Endothelial cell of umbilical vein (primary cell): ENCODE results near the gene MRPL17. TPM values are rescaled to one million over a fixed set of nuclear protein-coding genes. Genes with fewer than 3 reads are reported as not detected.

Experiments used
- BruUV-seq: library from RNA; stranded (reverse); fragments of 400-500 nt; replicated peaks from 2 replicates; lab custom pipeline; 2021; lab: Mats Ljungman, UMichigan
- CTCF ChIA-PET: fragments of 300-600, 350-600 bp; sonication (Branson Sonifier 250); formaldehyde crosslinking; loops from one replicate; lab custom pipeline; 2021; ENCODE audit warnings: antibody characterized with exemption, inconsistent platforms; lab: Charles Lee
- POLR2A ChIA-PET: fragments of 300-600, 350-600 bp; sonication (Branson Sonifier 250); formaldehyde crosslinking; loops from one replicate; lab custom pipeline; 2021; ENCODE audit warnings: antibody characterized with exemption, inconsistent platforms; lab: Charles Lee
- DNase-seq: peaks from one replicate; pipeline ENCODE4 v3.0.0-alpha.2; 2011; ENCODE audit warnings: low read depth, low spot score
- FAIRE-seq: peaks from 2 replicates; lab custom pipeline; 2011; peaks lifted over from hg19 to GRCh38; lab: Jason Lieb, UNC
- H2AFZ ChIP-seq: 2 replicates; pipeline ENCODE4 v1.6.0; 2012; ENCODE audit warnings: low read depth, low read length, control low read depth, inconsistent platforms
- H3K27ac ChIP-seq: 2 replicates; pipeline ENCODE4 v1.5.1; 2011; ENCODE audit warnings: low read depth, mild to moderate bottlenecking, control low read depth, low read length, moderate library complexity; ENCODE audit not compliant: insufficient read depth
- H3K27me3 ChIP-seq, 2 experiments: 2 replicates each; pipeline versions ENCODE4 v1.6.0 to v1.6.1; 2011; ENCODE audit warnings: low read length in 2 of 2, mixed read lengths in 1 of 2; ENCODE audit not compliant: control insufficient read depth in 2 of 2, insufficient read depth in 2 of 2
- H3K36me3 ChIP-seq, 2 experiments: 2 replicates in 1 of 2; 3 replicates in 1 of 2; pipeline ENCODE4 v1.5.1; 2011; ENCODE audit warnings: low read length in 2 of 2, mild to moderate bottlenecking in 1 of 2, moderate library complexity in 1 of 2; ENCODE audit not compliant: control insufficient read depth in 2 of 2, insufficient read depth in 2 of 2; ENCODE audit errors: extremely low read depth in 1 of 2
- H3K4me1 ChIP-seq: 3 replicates; pipeline ENCODE4 v1.5.1; 2011; ENCODE audit warnings: mild to moderate bottlenecking, low read length; ENCODE audit not compliant: control insufficient read depth, insufficient read depth; ENCODE audit errors: extremely low read depth
- H3K4me2 ChIP-seq: 2 replicates; pipeline ENCODE4 v1.6.1; 2011; ENCODE audit warnings: low read length, control low read depth, mixed read lengths; ENCODE audit not compliant: insufficient read depth
- H3K4me3 ChIP-seq, 3 experiments: fragments of 200-600 bp in 1 of 3; sonication (generic), shearing (Covaris generic) in 1 of 3; replicated peaks in 1 of 3; 2 replicates each; pipeline ENCODE4 v1.5.1; 2011 to 2016; ENCODE audit warnings: control low read depth in 3 of 3, low read length in 3 of 3, mild to moderate bottlenecking in 2 of 3, inconsistent platforms in 1 of 3, low read depth in 1 of 3, moderate library complexity in 1 of 3; ENCODE audit not compliant: insufficient read depth in 1 of 3
- H3K79me2 ChIP-seq: 2 replicates; pipeline ENCODE4 v1.6.0; 2012; ENCODE audit warnings: low read length, inconsistent platforms; ENCODE audit not compliant: control insufficient read depth, insufficient read depth
- H3K9ac ChIP-seq: replicated peaks from 2 replicates; pipeline ENCODE3; 2011; ENCODE audit warnings: low read length, control low read depth; ENCODE audit not compliant: insufficient read depth; ENCODE audit errors: extremely low read depth
- H3K9me1 ChIP-seq: replicated peaks from 3 replicates; pipeline ENCODE4 v1.6.0; 2011; ENCODE audit warnings: mild to moderate bottlenecking, low read length; ENCODE audit not compliant: control insufficient read depth, insufficient read depth; ENCODE audit errors: extremely low read depth
- H3K9me3 ChIP-seq: replicated peaks from 2 replicates; pipeline ENCODE4 v1.5.1; 2012; ENCODE audit warnings: low read length, inconsistent platforms; ENCODE audit not compliant: control insufficient read depth, insufficient read depth
- H4K20me1 ChIP-seq: replicated peaks from 2 replicates; pipeline ENCODE3; 2011; ENCODE audit warnings: mild to moderate bottlenecking, low read length; ENCODE audit not compliant: control insufficient read depth, insufficient read depth; ENCODE audit errors: extremely low read depth
- EZH2 ChIP-seq: IDR thresholded peaks from 2 replicates; pipeline ENCODE4 v1.6.1; 2012; ENCODE audit warnings: borderline replicate concordance, low read depth, mild to moderate bottlenecking, moderate library complexity, low read length, inconsistent platforms; ENCODE audit not compliant: severe bottlenecking
- FOS ChIP-seq: IDR thresholded peaks from 2 replicates; pipeline ENCODE4 v1.6.1; 2011; ENCODE audit warnings: mild to moderate bottlenecking, low read length, moderate library complexity, borderline replicate concordance; ENCODE audit not compliant: insufficient read depth
- GATA2 ChIP-seq: IDR thresholded peaks from 2 replicates; pipeline ENCODE4 v1.7.0; 2011; ENCODE audit warnings: low read depth, mild to moderate bottlenecking, moderate library complexity, mixed read lengths, low read length; ENCODE audit not compliant: insufficient read length, insufficient read depth
- JUN ChIP-seq: IDR thresholded peaks from 2 replicates; pipeline ENCODE4 v1.6.1; 2011; ENCODE audit warnings: borderline replicate concordance, low read depth; ENCODE audit not compliant: insufficient read length, insufficient read depth
- MYC ChIP-seq: IDR thresholded peaks from one replicate; pipeline ENCODE4 v1.6.1; 2011; ENCODE audit warnings: mild to moderate bottlenecking, low read depth, low read length
- POLR2A ChIP-seq: IDR thresholded peaks from 2 replicates; pipeline ENCODE4 v1.6.1; 2012; ENCODE audit warnings: low read depth, mild to moderate bottlenecking, control low read depth, low read length
- POLR2AphosphoS5 ChIP-seq: IDR thresholded peaks from 2 replicates; pipeline ENCODE4 v1.6.1; 2012; ENCODE audit warnings: low read depth, mild to moderate bottlenecking, control low read depth, low read length, moderate library complexity; ENCODE audit not compliant: insufficient read depth
- dilution Hi-C: fragments of 300-500 bp; cut with MboI; formaldehyde crosslinking; loops from one replicate; pipeline ENCODE4 v1.15.0; 2019; ENCODE audit warnings: low sequenced_read_pairs; ENCODE audit not compliant: extremely low pct_ligation_motif_present
- intact Hi-C: fragments of 100-400 bp; cut with micrococcal nuclease; formaldehyde crosslinking; loops from one replicate; pipeline ENCODE4 v1.10.0; 2022
- polyA plus RNA-seq, 4 experiments: library from polyadenylated mRNA; depleted of rRNA in 3 of 4; stranded (reverse) in 3 of 4; unstranded in 1 of 4; fragments of >200 nt; gene quantifications; 2 replicates each; pipeline versions ENCODE4 v1.2.1 to v1.2.3, GENCODE V29; 2011 to 2012; ENCODE audit warnings: missing spikeins in 1 of 4
- total RNA-seq: library from RNA; stranded (reverse); gene quantifications from 2 replicates; pipeline ENCODE4 v1.2.3, GENCODE V29; 2021
- TF ChIP-seq, protein P1 (sequence below), 2 donors: IDR thresholded peaks; 1 replicate in 1 of 2; 2 replicates in 1 of 2; pipeline ENCODE4 v1.5.1; 2011; ENCODE audit warnings: low read length in 2 of 2, mild to moderate bottlenecking in 2 of 2, moderate library complexity in 2 of 2, control low read depth in 1 of 2, inconsistent platforms in 1 of 2, low read depth in 1 of 2; ENCODE audit not compliant: insufficient read depth in 1 of 2; ENCODE audit errors: extremely low read depth in 1 of 2
- TF ChIP-seq, protein P2 (sequence below): IDR thresholded peaks from 2 replicates; pipeline ENCODE4 v1.6.1; 2011; ENCODE audit not compliant: insufficient read depth, insufficient read length

MRPL17 gene
- total and polyA plus RNA-seq, 2 donors (not counting 3 experiments of a cell fraction or from before 2014, with no cell fraction given): 67.6 to 87.2 TPM

- peaks cover 20% of the 10 kb centered on the region for H3K4me1 ChIP-seq
- TF ChIP-seq FOS (peak; percentile 14), POLR2AphosphoS5 (no peak)
- H3K27ac ChIP-seq: no peak overlapping the region
- H3K79me2 ChIP-seq: no peaks in the 10 kb centered on the region
- FAIRE-seq (peak; percentile 58), DNase-seq (peak; percentile 25)
- H3K9me1 ChIP-seq: no peaks in the 10 kb centered on the region
- peak overlapping the region; percentile 22 for H3K4me2 ChIP-seq
- no TSS peak for BruUV-seq
- intact Hi-C loops: no loop called here
- H3K36me3 ChIP-seq: no peaks in the 10 kb centered on the region
- peaks cover 0 to 7% of the 10 kb centered on the region in 2 experiments for H3K27me3 ChIP-seq
- H3K9me3 ChIP-seq: no peaks in the 10 kb centered on the region
- dilution Hi-C loops: no loop called here
- H4K20me1 ChIP-seq: no peaks in the 10 kb centered on the region
- H3K9ac ChIP-seq: no peak overlapping the region
- no peak overlapping the region for H2AFZ ChIP-seq
- CTCF ChIA-PET: interaction anchor here (2.2 to 6.3 kb wide), 4 partner anchors 14 to 33 kb away, joined by 5 to 34 read pairs (median 10); no protein-coding TSS in a partner anchor
- POLR2A ChIA-PET: no interaction called here
- no peak overlapping the region for H3K4me3 ChIP-seq
These were observed 40.9 kb upstream of the MRPL17 start for GRCh38 chr11:6724013-6724412.

DNA sequence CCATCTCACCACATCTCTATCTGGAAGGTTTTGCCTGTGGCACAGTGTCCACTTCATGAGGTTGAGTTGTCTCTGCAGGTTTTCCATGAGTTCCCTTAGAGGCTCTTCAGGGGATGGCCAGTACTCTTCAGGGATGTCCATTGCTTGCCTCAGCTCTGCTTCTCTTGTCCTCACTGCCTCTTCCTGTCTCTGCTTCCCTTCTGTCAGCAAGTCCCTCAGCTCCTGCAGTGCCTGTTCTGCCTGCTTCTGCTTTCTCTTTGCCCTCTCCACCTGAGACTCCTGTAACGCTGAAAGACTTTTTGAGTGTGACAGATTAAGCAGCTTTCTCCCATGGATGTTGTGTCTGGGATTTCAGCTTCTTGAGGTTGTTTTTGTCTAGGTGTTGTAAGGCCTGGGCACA lies 38.2 kb upstream of the MRPL17 start:
- Histone ChIP-seq H3K9ac (no peak overlapping the region), H3K4me2 (no peak overlapping the region), H3K27me3 (peaks cover 3 to 7% of the 10 kb centered on the region in 2 experiments), H3K27ac (no peak overlapping the region), H3K79me2 (no peaks in the 10 kb centered on the region), H3K9me3 (no peaks in the 10 kb centered on the region), H3K4me3 (no peak overlapping the region), H3K4me1 (peaks cover 16% of the 10 kb centered on the region), H2AFZ (no peak overlapping the region), H4K20me1 (no peaks in the 10 kb centered on the region), H3K36me3 (no peaks in the 10 kb centered on the region), H3K9me1 (no peaks in the 10 kb centered on the region)
- FAIRE-seq (no peak), DNase-seq (no peak)
- POLR2A ChIA-PET: no interaction called here
- dilution Hi-C loops: no loop called here
- CTCF ChIA-PET: interaction anchor here (0.9 to 6.3 kb wide), 5 partner anchors 15 to 36 kb away, joined by 3 to 34 read pairs (median 4); no protein-coding TSS in a partner anchor
- TF ChIP-seq GATA2 (no peak), JUN (no peak), MYC (no peak), POLR2A (no peak), FOS (no peak), POLR2AphosphoS5 (no peak), EZH2 (no peak)
- TF ChIP-seq, protein P1, sequence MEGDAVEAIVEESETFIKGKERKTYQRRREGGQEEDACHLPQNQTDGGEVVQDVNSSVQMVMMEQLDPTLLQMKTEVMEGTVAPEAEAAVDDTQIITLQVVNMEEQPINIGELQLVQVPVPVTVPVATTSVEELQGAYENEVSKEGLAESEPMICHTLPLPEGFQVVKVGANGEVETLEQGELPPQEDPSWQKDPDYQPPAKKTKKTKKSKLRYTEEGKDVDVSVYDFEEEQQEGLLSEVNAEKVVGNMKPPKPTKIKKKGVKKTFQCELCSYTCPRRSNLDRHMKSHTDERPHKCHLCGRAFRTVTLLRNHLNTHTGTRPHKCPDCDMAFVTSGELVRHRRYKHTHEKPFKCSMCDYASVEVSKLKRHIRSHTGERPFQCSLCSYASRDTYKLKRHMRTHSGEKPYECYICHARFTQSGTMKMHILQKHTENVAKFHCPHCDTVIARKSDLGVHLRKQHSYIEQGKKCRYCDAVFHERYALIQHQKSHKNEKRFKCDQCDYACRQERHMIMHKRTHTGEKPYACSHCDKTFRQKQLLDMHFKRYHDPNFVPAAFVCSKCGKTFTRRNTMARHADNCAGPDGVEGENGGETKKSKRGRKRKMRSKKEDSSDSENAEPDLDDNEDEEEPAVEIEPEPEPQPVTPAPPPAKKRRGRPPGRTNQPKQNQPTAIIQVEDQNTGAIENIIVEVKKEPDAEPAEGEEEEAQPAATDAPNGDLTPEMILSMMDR (IDR thresholded peaks at IDR 0.05; ENCODE audit: extremely low read depth in 1 of 2, insufficient read depth in 1 of 2, low read depth in 1 of 2, low read length in 2 of 2): no peak
- TF ChIP-seq, protein P2, sequence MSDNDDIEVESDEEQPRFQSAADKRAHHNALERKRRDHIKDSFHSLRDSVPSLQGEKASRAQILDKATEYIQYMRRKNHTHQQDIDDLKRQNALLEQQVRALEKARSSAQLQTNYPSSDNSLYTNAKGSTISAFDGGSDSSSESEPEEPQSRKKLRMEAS: no peak
- BruUV-seq: no TSS peak
- intact Hi-C loops: no loop called here
